LoVo (cell line): Measurements from ENCODE around the gene CMPK1.
"Not testable (repeated sequence)": the region's sequence is repeated elsewhere in the genome, so short reads cannot be mapped to it uniquely, and the experiment has no call there.

Source experiments
- DNase-seq: peaks from one replicate; pipeline ENCODE4 v3.0.0-alpha.2; 2016; ENCODE audit warnings: low spot score

Gene CMPK1

GRCh38 chr1:47333578-47333921 lies at the start of gene CMPK1:
Gene CMPK1, plus strand, starts transcription at chr1:47333790. Its CDS starts 156 bp downstream, at chr1:47333946.
- DNase-seq = peak; percentile 89

GRCh38 chr1:47288116-47288515 lies 45.5 kb upstream of the CMPK1 start:
- not testable (repeated sequence) for DNase-seq

GRCh38 chr1:47294863-47295262 lies 38.7 kb upstream of the CMPK1 start:
- DNase-seq = not testable (repeated sequence)

GRCh38 chr1:47295579-47295978 lies 38.0 kb upstream of the CMPK1 start:
- no peak for DNase-seq

- DNase-seq = no peak
Measured at GRCh38 chr1:47298025-47298699, 35.4 kb upstream of the CMPK1 start.

- no peak for DNase-seq
Measured at GRCh38 chr1:47302472-47302871, 31.1 kb upstream of the CMPK1 start.

- no peak for DNase-seq
Measured at GRCh38 chr1:47309427-47309826, 24.2 kb upstream of the CMPK1 start.

GRCh38 chr1:47313915-47314664 lies 19.5 kb upstream of the CMPK1 start, which contains the start of gene STIL:
Gene STIL, minus strand, starts transcription at chr1:47314147. Its CDS starts 3,828 bp downstream, at chr1:47310319.
- DNase-seq = peak; percentile 98

GRCh38 chr1:47317841-47318240 lies 15.7 kb upstream of the CMPK1 start:
- no peak for DNase-seq

- not testable (repeated sequence) for DNase-seq
Measured at GRCh38 chr1:47319968-47320367, 13.6 kb upstream of the CMPK1 start.

- peak; percentile 78 for DNase-seq
Measured at GRCh38 chr1:47323599-47324031, 10.0 kb upstream of the CMPK1 start.

- DNase-seq = no peak
Measured at GRCh38 chr1:47324682-47325081, 8.9 kb upstream of the CMPK1 start.

- peak; percentile 25 for DNase-seq
Measured at GRCh38 chr1:47325528-47325927, 8.1 kb upstream of the CMPK1 start.

- no peak for DNase-seq
Measured at GRCh38 chr1:47326271-47326670, 7.3 kb upstream of the CMPK1 start.

GRCh38 chr1:47328992-47329391 lies 4.6 kb upstream of the CMPK1 start:
- DNase-seq = no peak

GRCh38 chr1:47330212-47330611 lies 3.4 kb upstream of the CMPK1 start:
- no peak for DNase-seq

GRCh38 chr1:47331875-47332274 lies 1.7 kb upstream of the CMPK1 start:
- no peak for DNase-seq

- DNase-seq = no peak
Measured at GRCh38 chr1:47332779-47333577, 612 bp upstream of the CMPK1 start.

- peak; percentile 82 for DNase-seq
Measured at GRCh38 chr1:47333922-47334764, 553 bp downstream of the CMPK1 start.

GRCh38 chr1:47334765-47335435 lies 1.3 kb downstream of the CMPK1 start:
- DNase-seq = no peak

GRCh38 chr1:47337350-47337749 lies 3.8 kb downstream of the CMPK1 start:
- no peak for DNase-seq
